AG09319 (cell line): ENCODE data around the gene PRDX2.

ENCODE experiments used
- DNase-seq: peaks from one replicate; pipeline ENCODE4 v3.0.0-alpha.2; 2010; ENCODE audit warnings: low read depth; ENCODE audit errors: extremely low read depth
- CTCF ChIP-seq: IDR thresholded peaks from 2 replicates; pipeline ENCODE4 v1.5.1; 2011; ENCODE audit warnings: low read depth, mild to moderate bottlenecking, inconsistent platforms, low read length, moderate library complexity

The PRDX2 gene

DNA sequence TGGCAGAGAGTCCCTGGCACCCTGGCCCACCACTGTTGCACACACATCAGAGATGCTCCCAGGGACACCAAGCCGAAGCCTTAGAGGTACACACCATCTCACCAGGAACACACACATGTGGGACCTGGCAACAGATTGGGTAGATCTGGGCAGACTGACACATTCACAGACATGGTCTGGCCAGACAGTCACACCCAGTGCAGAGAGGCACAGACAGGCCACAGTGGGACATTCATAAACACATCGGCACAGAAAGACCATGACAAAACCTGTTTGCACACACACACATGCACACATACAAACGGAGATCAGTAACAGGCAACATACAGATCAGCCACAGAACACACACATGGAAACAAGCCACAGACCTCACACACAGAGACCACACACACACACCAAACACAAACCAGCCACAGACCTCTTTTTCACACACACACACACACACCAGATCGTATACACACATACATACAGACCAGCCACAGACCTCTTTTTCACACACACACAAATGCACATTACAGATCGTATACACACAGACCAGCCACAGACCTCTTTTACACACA, 16.6 kb downstream of the PRDX2 start:
- no peak for TF ChIP-seq CTCF
- no peak for DNase-seq

GRCh38 chr19:12784394-12784870, 17.2 kb downstream of the PRDX2 start:
- no peak for TF ChIP-seq CTCF
- DNase-seq: no peak

DNA sequence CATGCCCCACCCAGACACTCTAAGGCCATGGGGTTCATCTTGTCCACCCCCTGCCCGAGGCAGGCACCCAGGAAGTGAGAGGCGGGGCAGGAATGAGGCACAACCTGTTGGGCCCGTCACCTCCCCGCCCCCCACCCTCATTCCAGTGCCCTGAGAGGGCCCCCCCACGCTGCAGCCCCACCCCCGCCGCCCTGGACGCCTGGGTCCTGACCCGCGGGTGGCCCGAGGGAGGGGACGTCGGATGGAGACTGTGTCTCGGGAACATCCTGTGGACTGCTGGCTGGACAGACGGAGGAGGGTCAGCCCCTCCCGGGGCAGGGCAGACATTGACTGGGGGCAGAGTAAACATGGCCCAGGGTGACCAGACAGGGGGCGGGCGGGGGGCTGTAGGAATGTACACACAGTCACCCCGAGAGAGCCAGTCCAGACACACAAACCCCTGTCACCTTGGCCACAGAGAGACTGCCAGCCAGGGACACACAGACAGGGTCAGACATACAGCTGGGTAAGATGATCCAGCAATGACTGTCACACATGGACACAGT, 17.7 kb downstream of the PRDX2 start:
- no peak for DNase-seq

DNA sequence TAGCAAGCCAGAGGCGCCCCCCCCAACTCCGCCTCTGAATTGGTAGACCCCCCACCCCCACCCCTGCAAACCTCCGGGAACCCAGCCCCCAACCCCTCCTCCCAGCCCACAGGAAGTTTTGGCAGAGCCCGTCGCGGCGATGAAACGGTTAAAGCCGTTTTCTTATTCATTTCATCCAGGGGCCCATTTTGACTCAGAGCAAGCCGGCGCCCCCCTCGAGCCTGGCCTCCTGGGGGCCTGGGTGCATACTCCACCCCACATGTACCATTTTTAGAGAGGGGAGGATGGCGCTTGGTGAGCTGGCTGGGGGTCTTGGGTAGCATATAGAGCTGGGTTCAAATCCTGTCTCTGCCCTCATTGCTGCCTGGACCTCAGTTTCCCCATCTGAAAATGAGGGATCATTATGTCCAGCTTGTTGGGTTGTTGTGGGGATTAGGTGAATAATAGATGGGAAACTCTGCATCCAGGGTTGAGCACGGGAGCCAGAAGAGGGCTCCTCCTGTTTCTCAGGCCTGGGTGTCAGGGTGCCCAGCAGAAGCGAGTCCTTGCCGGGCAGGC, 18.2 kb downstream of the PRDX2 start:
- no peak for DNase-seq
- TF ChIP-seq CTCF: no peak

More for the DNA sequence above, 17.7 kb downstream of the PRDX2 start:
- TF ChIP-seq CTCF: no peak

- TF ChIP-seq CTCF: no peak
- peak; percentile 70 for DNase-seq
Observed at GRCh38 chr19:12782424-12783290, 18.9 kb downstream of the PRDX2 start.

- no peak for DNase-seq
- TF ChIP-seq CTCF: no peak
Observed at GRCh38 chr19:12782174-12782423, 19.5 kb downstream of the PRDX2 start.
